Activated naive CD8-positive, alpha-beta T cell treated with anti-CD3 and anti-CD28 coated beads for 36 hours (primary cell): ENCODE data around the gene GSG1L. TPM values are rescaled to one million over a fixed set of nuclear protein-coding genes. Genes with fewer than 3 reads are reported as not detected.

Experiments
- DNase-seq: peaks from one replicate; pipeline ENCODE4 v3.0.0; 2021
- H3K27ac Mint-ChIP-seq: one replicate; pipeline ENCODE4 v1.8.0; 2022; ENCODE audit warnings: mild to moderate bottlenecking, moderate library complexity, mixed read lengths
- H3K27me3 Mint-ChIP-seq: one replicate; pipeline ENCODE4 v1.8.0; 2022; ENCODE audit warnings: mild to moderate bottlenecking, mixed read lengths
- H3K36me3 Mint-ChIP-seq: one replicate; pipeline ENCODE4 v1.8.0; 2021; ENCODE audit warnings: mild to moderate bottlenecking, mixed read lengths
- H3K4me1 Mint-ChIP-seq: one replicate; pipeline ENCODE4 v1.8.0; 2021; ENCODE audit warnings: mixed read lengths
- H3K4me3 Mint-ChIP-seq: one replicate; pipeline ENCODE4 v1.8.0; 2022; ENCODE audit warnings: mild to moderate bottlenecking, moderate library complexity, mixed read lengths
- H3K9me3 Mint-ChIP-seq: one replicate; pipeline ENCODE4 v1.8.0; 2022; ENCODE audit warnings: mixed read lengths
- total RNA-seq, 2 experiments: library from RNA; stranded (reverse); gene quantifications; one replicate each; pipeline ENCODE4 v1.2.3, GENCODE V29; 2021

Gene GSG1L
- total RNA-seq, 2 experiments from 2014 or later = not detected

GRCh38 chr16:28085389-28086171, 22.1 kb upstream of the GSG1L start:
- Mint-ChIP-seq H3K4me1 (peaks cover 2% of the 10 kb centered on the region), H3K27ac (no peak overlapping the region)

GRCh38 chr16:28084209-28084608, 20.7 kb upstream of the GSG1L start:
- no peak overlapping the region for H3K27ac Mint-ChIP-seq
- no peak overlapping the region for H3K4me3 Mint-ChIP-seq
- no peaks in the 10 kb centered on the region for H3K4me1 Mint-ChIP-seq
- H3K36me3 Mint-ChIP-seq = no peaks in the 10 kb centered on the region
- peaks cover under 1% of the 10 kb centered on the region for H3K9me3 Mint-ChIP-seq
- DNase-seq = no peak
- no peaks in the 10 kb centered on the region for H3K27me3 Mint-ChIP-seq

More at GRCh38 chr16:28085389-28086171, 22.1 kb upstream of the GSG1L start:
- DNase-seq = no peak
- H3K27me3 Mint-ChIP-seq = no peaks in the 10 kb centered on the region
- H3K36me3 Mint-ChIP-seq = no peaks in the 10 kb centered on the region
- peaks cover 2% of the 10 kb centered on the region for H3K9me3 Mint-ChIP-seq
- no peak overlapping the region for H3K4me3 Mint-ChIP-seq

- H3K36me3 Mint-ChIP-seq = no peaks in the 10 kb centered on the region
- H3K9me3 Mint-ChIP-seq = no peaks in the 10 kb centered on the region
- H3K4me3 Mint-ChIP-seq = no peak overlapping the region
- no peak overlapping the region for H3K27ac Mint-ChIP-seq
- no peaks in the 10 kb centered on the region for H3K27me3 Mint-ChIP-seq
- DNase-seq = no peak
- H3K4me1 Mint-ChIP-seq = no peaks in the 10 kb centered on the region
Observed at GRCh38 chr16:28082624-28083023, 19.1 kb upstream of the GSG1L start.

- Mint-ChIP-seq H3K4me3 (no peak overlapping the region), H3K36me3 (no peaks in the 10 kb centered on the region), H3K27ac (no peak overlapping the region), H3K9me3 (no peaks in the 10 kb centered on the region), H3K27me3 (no peaks in the 10 kb centered on the region), H3K4me1 (no peaks in the 10 kb centered on the region)
- no peak for DNase-seq
Observed at GRCh38 chr16:28081391-28081968, 18.0 kb upstream of the GSG1L start.

DNA sequence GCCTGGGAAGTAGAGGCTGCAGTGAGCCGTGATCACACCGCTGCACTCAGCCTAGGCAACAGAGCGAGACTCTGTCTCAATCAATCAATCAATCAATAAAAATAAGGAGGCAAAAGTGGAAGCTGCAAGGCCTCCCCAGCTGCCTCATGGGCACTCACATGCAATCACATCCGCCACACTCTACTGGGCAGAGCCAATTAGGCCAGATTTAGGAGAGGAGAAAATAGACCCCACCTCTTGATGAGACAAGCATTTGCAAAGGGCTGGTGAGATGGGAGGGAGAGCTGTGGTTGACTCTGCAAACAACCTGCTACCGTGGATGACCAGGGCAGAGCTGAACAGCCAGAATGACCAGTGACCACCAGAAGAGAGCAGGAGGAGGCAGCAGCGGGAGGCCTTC, 14.7 kb upstream of the GSG1L start:
- DNase-seq = no peak
- H3K36me3 Mint-ChIP-seq = no peaks in the 10 kb centered on the region
- H3K4me1 Mint-ChIP-seq = no peaks in the 10 kb centered on the region
- H3K27me3 Mint-ChIP-seq = no peaks in the 10 kb centered on the region
- H3K27ac Mint-ChIP-seq = no peak overlapping the region
- H3K9me3 Mint-ChIP-seq = no peaks in the 10 kb centered on the region
- no peak overlapping the region for H3K4me3 Mint-ChIP-seq

- Mint-ChIP-seq H3K4me1 (no peaks in the 10 kb centered on the region), H3K27me3 (peaks cover 8% of the 10 kb centered on the region), H3K27ac (no peak overlapping the region), H3K9me3 (no peaks in the 10 kb centered on the region), H3K4me3 (no peak overlapping the region), H3K36me3 (no peaks in the 10 kb centered on the region)
- no peak for DNase-seq
Observed at GRCh38 chr16:28073836-28074235, 10.3 kb upstream of the GSG1L start.

DNA sequence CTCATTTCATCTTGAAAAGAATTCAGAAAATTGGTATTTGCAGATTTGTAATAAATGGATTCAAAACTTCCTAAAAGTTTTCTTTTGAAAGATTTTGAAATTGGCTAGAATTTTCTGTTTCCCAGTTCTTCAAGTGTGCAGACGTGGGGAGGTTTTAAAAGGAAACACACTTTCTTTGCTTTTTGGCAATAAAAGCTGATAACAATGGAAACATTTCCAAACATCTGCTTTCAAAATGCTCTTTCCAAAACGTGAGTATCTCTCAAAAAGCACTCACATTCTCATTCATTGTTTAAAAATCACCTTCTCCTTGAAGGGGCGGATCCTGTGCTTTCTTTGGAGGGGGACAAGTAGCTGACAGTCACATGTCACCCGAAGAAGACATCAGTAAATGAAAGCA, 8.6 kb upstream of the GSG1L start:
- Mint-ChIP-seq H3K9me3 (no peaks in the 10 kb centered on the region), H3K27me3 (peaks cover 8% of the 10 kb centered on the region), H3K36me3 (no peaks in the 10 kb centered on the region), H3K4me3 (no peak overlapping the region), H3K27ac (no peak overlapping the region), H3K4me1 (no peaks in the 10 kb centered on the region)
- no peak for DNase-seq

- Mint-ChIP-seq H3K36me3 (no peaks in the 10 kb centered on the region), H3K4me3 (no peak overlapping the region), H3K4me1 (no peaks in the 10 kb centered on the region), H3K27me3 (peaks cover 19% of the 10 kb centered on the region), H3K9me3 (no peaks in the 10 kb centered on the region), H3K27ac (no peak overlapping the region)
- DNase-seq = no peak
Observed at GRCh38 chr16:28069971-28070794, 6.7 kb upstream of the GSG1L start.

DNA sequence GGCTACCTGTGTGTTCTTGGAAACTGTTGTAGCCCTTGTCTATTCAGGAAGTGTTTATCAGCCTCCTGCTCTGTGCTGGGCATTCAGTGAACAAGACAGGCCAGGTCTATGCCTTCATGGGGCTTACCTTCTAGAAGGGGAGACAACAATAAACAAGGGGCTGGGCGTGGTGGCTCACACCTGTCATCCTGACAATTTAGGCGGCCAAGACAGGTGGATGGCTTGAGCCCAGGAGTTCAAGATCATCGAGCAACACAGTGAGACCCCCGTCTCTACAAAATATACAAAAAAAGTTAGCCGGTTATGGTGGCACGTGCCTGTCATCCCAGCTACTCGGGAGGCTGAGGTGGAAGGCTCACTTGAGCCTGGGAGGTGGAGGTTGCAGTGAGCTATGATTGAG, 5.5 kb upstream of the GSG1L start:
- H3K4me1 Mint-ChIP-seq = no peaks in the 10 kb centered on the region
- no peak for DNase-seq
- H3K36me3 Mint-ChIP-seq = no peaks in the 10 kb centered on the region
- no peaks in the 10 kb centered on the region for H3K9me3 Mint-ChIP-seq
- peaks cover 28% of the 10 kb centered on the region for H3K27me3 Mint-ChIP-seq
- no peak overlapping the region for H3K4me3 Mint-ChIP-seq
- H3K27ac Mint-ChIP-seq = no peak overlapping the region

DNA sequence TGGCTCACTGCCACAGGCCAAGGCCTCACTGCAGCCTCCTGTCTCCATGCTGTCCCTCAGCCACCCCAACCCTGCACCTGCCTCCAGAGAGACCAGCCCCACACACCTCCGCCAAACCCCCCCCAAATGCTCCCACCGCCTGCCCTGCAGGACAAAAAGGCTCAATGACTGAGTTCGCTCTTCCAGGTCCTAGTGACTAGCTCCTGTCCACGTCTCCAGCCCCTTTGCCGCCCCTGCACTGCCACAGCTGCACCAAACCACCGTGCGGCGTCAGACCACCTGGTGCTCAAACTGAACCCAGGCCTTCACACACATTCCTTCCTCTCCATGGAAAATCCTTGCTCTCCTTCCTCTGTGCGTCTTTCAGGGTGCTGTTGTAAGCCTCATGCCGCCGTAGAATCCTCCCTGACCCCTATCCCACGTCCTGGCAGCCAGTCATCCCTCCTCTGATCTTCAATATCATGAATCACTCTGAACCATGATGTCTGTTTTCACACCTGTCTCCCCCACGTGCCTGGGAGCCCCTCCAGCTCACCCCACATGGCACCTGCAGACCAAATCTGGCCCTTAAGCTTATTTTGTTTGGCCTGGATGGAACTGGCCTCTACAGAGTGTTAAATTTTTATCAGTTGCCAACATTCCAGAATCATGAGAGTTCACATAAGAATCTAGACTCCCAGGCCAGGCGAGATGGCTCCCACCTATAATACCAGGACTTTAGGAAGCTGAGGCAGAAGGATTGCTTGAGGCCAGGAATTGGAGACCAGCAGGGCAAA, 4.3 kb upstream of the GSG1L start:
- Mint-ChIP-seq H3K27me3 (peaks cover 28% of the 10 kb centered on the region), H3K27ac (no peak overlapping the region), H3K4me1 (no peaks in the 10 kb centered on the region), H3K4me3 (no peak overlapping the region), H3K9me3 (no peaks in the 10 kb centered on the region), H3K36me3 (no peaks in the 10 kb centered on the region)
- DNase-seq = no peak

- peaks cover 47% of the 10 kb centered on the region for H3K27me3 Mint-ChIP-seq
- no peaks in the 10 kb centered on the region for H3K9me3 Mint-ChIP-seq
- no peaks in the 10 kb centered on the region for H3K36me3 Mint-ChIP-seq
- no peak overlapping the region for H3K4me3 Mint-ChIP-seq
- no peak for DNase-seq
- no peak overlapping the region for H3K27ac Mint-ChIP-seq
- no peaks in the 10 kb centered on the region for H3K4me1 Mint-ChIP-seq
Observed at GRCh38 chr16:28064706-28065249, 1.3 kb upstream of the GSG1L start.

DNA sequence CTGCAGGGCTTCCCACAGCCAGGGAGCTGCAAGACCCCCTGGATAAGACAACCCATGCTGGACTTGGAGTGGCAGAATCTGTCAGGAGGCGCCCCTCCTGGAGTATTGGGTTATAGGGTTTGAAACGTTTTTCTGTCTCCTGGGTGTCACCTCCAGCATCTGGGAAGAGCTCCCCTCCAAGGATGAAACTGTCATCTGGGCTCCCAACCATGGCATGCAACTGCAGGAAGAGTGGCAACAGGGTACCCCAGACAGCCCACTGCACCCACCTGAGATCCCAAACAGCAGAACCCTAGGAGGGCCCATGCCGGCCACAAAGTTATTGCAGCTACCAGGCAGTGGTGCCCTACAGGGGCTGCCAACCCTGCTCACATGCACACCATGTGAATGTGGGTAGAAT, 636 bp upstream of the GSG1L start:
- Mint-ChIP-seq H3K4me1 (peaks cover 4% of the 10 kb centered on the region), H3K9me3 (no peaks in the 10 kb centered on the region), H3K27me3 (peaks cover 53% of the 10 kb centered on the region), H3K27ac (no peak overlapping the region), H3K36me3 (no peaks in the 10 kb centered on the region), H3K4me3 (no peak overlapping the region)
- no peak for DNase-seq

- Mint-ChIP-seq H3K4me3 (no peak overlapping the region), H3K36me3 (no peaks in the 10 kb centered on the region), H3K27ac (no peak overlapping the region), H3K9me3 (no peaks in the 10 kb centered on the region), H3K27me3 (peaks cover 63% of the 10 kb centered on the region), H3K4me1 (peaks cover 4% of the 10 kb centered on the region)
- DNase-seq = peak; percentile 15
Observed at GRCh38 chr16:28062847-28063521, 530 bp downstream of the GSG1L start.

DNA sequence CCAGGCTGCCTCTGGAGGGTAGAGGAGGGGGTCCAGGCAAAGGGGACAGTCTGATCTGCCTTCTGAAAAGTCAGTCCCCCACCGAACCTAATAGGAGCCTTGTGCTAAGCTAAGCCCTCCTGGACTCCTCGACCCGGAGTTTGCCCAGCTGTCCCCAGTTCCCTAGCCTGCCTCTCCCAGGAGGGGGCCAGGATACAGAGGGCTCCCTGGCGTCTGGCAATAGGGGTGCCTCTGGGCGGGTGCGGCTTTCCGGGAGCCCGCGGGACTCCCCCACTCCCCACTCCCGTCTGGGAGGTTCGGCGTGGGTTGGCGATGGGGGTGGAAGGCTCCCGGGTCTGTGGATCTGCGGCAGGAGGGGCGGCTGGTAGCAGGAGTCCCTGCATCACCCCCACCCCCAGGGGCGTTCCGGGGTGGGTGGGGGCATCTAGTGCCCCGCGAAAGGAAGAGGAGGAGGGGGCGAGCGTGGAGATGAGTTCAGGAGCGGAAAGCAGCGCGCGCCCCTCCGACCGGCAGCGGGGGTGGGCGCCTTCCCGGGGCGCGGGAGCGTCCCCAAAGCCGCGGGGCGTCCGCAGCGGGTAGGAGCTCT, 1.2 kb downstream of the GSG1L start:
- Mint-ChIP-seq H3K9me3 (no peaks in the 10 kb centered on the region), H3K4me3 (no peak overlapping the region), H3K27me3 (peaks cover 67% of the 10 kb centered on the region), H3K4me1 (peaks cover 4% of the 10 kb centered on the region), H3K36me3 (no peaks in the 10 kb centered on the region), H3K27ac (no peak overlapping the region)
- DNase-seq = no peak
